DOHH2 (cell line): Measurements from ENCODE around the gene RNF150.

Experiments
- H3F3A ChIP-seq: fragments of 200-600 bp; sonication (generic), shearing (Covaris generic); 2 replicates; pipeline ENCODE4 v1.6.0; 2016; ENCODE audit warnings: antibody characterized with exemption, mild to moderate bottlenecking; ENCODE audit not compliant: control insufficient read depth, insufficient read depth
- H3K27ac ChIP-seq: fragments of 200-600 bp; sonication (generic); 2 replicates; pipeline ENCODE4 v1.5.1; 2014; ENCODE audit warnings: low read depth, mild to moderate bottlenecking, low read length, moderate library complexity
- H3K27me3 ChIP-seq: fragments of 200-600 bp; sonication (generic); 2 replicates; pipeline ENCODE4 v1.6.1; 2014; ENCODE audit warnings: mild to moderate bottlenecking, low read length, mixed read lengths; ENCODE audit not compliant: control insufficient read depth
- H3K36me3 ChIP-seq: fragments of 200-600 bp; sonication (generic); 2 replicates; pipeline ENCODE4 v1.6.1; 2014; ENCODE audit warnings: mild to moderate bottlenecking, low read length, moderate library complexity, mixed read lengths; ENCODE audit not compliant: control insufficient read depth
- H3K4me1 ChIP-seq: fragments of 200-600 bp; sonication (generic); 2 replicates; pipeline ENCODE4 v1.6.1; 2014; ENCODE audit warnings: mild to moderate bottlenecking, low read length, mixed read lengths; ENCODE audit not compliant: control insufficient read depth
- H3K4me2 ChIP-seq: fragments of 200-600 bp; sonication (generic); 2 replicates; pipeline ENCODE4 v1.6.0; 2014; ENCODE audit warnings: mild to moderate bottlenecking, low read length, moderate library complexity
- H3K4me3 ChIP-seq: fragments of 200-600 bp; sonication (generic); 2 replicates; pipeline ENCODE4 v1.5.1; 2014; ENCODE audit warnings: mild to moderate bottlenecking, low read length, mixed read lengths
- H3K79me2 ChIP-seq: fragments of 200-600 bp; sonication (generic); 2 replicates; pipeline ENCODE4 v1.6.1; 2014; ENCODE audit warnings: mild to moderate bottlenecking, low read length, mixed read lengths; ENCODE audit not compliant: control insufficient read depth
- H3K9me2 ChIP-seq: fragments of 200-600 bp; sonication (generic); replicated peaks from 2 replicates; pipeline ENCODE4 v1.6.1; 2014; ENCODE audit warnings: mild to moderate bottlenecking, low read length, mixed read lengths; ENCODE audit not compliant: control insufficient read depth
- H3K9me3 ChIP-seq: fragments of 200-600 bp; sonication (generic); 2 replicates; pipeline ENCODE4 v1.6.1; 2014; ENCODE audit warnings: antibody characterized with exemption, low read length, mixed read lengths; ENCODE audit not compliant: control insufficient read depth, insufficient read depth
- H4K20me1 ChIP-seq: fragments of 200-600 bp; sonication (generic); 2 replicates; pipeline ENCODE4 v1.6.0; 2014; ENCODE audit warnings: low read depth, mild to moderate bottlenecking, antibody characterized with exemption, low read length, moderate library complexity; ENCODE audit not compliant: control insufficient read depth, insufficient read depth
- CTCF ChIP-seq: fragments of 200-600 bp; sonication (generic); IDR thresholded peaks from one replicate; pipeline ENCODE4 v1.5.1; 2014; ENCODE audit warnings: antibody characterized with exemption, mild to moderate bottlenecking, low read depth, low read length; ENCODE audit not compliant: poor library complexity, severe bottlenecking
- EZH2phosphoT487 ChIP-seq: fragments of 200-600 bp; sonication (generic); IDR thresholded peaks from 2 replicates; pipeline ENCODE4 v1.6.1; 2017; ENCODE audit warnings: borderline replicate concordance, mild to moderate bottlenecking, antibody characterized with exemption, low read length, moderate library complexity, mixed read lengths

RNF150 gene

GRCh38 chr4:140947506-140947905 lies 185.8 kb downstream of the RNF150 start:
- Histone ChIP-seq H3K36me3 (no peaks in the 10 kb centered on the region), H3K9me3 (no peaks in the 10 kb centered on the region), H3K4me2 (no peak overlapping the region), H3K27me3 (no peaks in the 10 kb centered on the region), H3F3A (no peaks in the 10 kb centered on the region), H3K4me1 (no peaks in the 10 kb centered on the region), H3K9me2 (no peaks in the 10 kb centered on the region), H3K27ac (no peak overlapping the region), H3K79me2 (no peaks in the 10 kb centered on the region), H4K20me1 (no peaks in the 10 kb centered on the region), H3K4me3 (no peak overlapping the region)
- TF ChIP-seq CTCF = no peak
- no peak for TF ChIP-seq EZH2phosphoT487

GRCh38 chr4:140945106-140945505 lies 188.2 kb downstream of the RNF150 start:
- H3K4me1 ChIP-seq = no peaks in the 10 kb centered on the region
- no peaks in the 10 kb centered on the region for H3K9me2 ChIP-seq
- H3K4me3 ChIP-seq = no peak overlapping the region
- H3F3A ChIP-seq = no peaks in the 10 kb centered on the region
- no peaks in the 10 kb centered on the region for H4K20me1 ChIP-seq
- no peak for TF ChIP-seq EZH2phosphoT487
- TF ChIP-seq CTCF = no peak
- H3K36me3 ChIP-seq = no peaks in the 10 kb centered on the region
- no peaks in the 10 kb centered on the region for H3K27me3 ChIP-seq
- H3K27ac ChIP-seq = no peak overlapping the region
- no peak overlapping the region for H3K4me2 ChIP-seq
- no peaks in the 10 kb centered on the region for H3K79me2 ChIP-seq
- H3K9me3 ChIP-seq = no peaks in the 10 kb centered on the region

GRCh38 chr4:140944572-140944971 lies 188.7 kb downstream of the RNF150 start:
- no peak overlapping the region for H3K4me2 ChIP-seq
- no peaks in the 10 kb centered on the region for H3F3A ChIP-seq
- no peak overlapping the region for H3K4me3 ChIP-seq

More at GRCh38 chr4:140944572-140944971, 188.7 kb downstream of the RNF150 start:
- TF ChIP-seq CTCF (no peak), EZH2phosphoT487 (no peak)
- H3K9me3 ChIP-seq = no peaks in the 10 kb centered on the region
- no peaks in the 10 kb centered on the region for H3K4me1 ChIP-seq
- no peaks in the 10 kb centered on the region for H3K36me3 ChIP-seq
- H3K27ac ChIP-seq = no peak overlapping the region
- H3K79me2 ChIP-seq = no peaks in the 10 kb centered on the region
- no peaks in the 10 kb centered on the region for H3K27me3 ChIP-seq
- no peaks in the 10 kb centered on the region for H3K9me2 ChIP-seq
- no peaks in the 10 kb centered on the region for H4K20me1 ChIP-seq
